ENCODE results near the gene SAMHD1.
"Not testable (repeated sequence)": the region's sequence is repeated elsewhere in the genome, so short reads cannot be mapped to it uniquely, and the experiment has no call there.

Gene SAMHD1

GRCh38 chr20:36924167-36925045, 27.1 kb downstream of the SAMHD1 start:
- in situ Hi-C loops (cut with MboI; ENCODE audit: low pct_unique_long_range_greater_than_20kb, low sequenced_read_pairs) = no loop called here

GRCh38 chr20:36920334-36920730, 31.2 kb downstream of the SAMHD1 start:
- no peak for DNase-seq
- in situ Hi-C loops (cut with MboI; ENCODE audit: low pct_unique_long_range_greater_than_20kb, low sequenced_read_pairs) = no loop called here

More at GRCh38 chr20:36924167-36925045, 27.1 kb downstream of the SAMHD1 start:
- DNase-seq = no peak

- DNase-seq = peak; percentile 57
- in situ Hi-C loops (cut with MboI; ENCODE audit: low pct_unique_long_range_greater_than_20kb, low sequenced_read_pairs) = no loop called here
Measured at GRCh38 chr20:36919715-36920333, 31.7 kb downstream of the SAMHD1 start.

- no peak for DNase-seq
- in situ Hi-C loops (cut with MboI; ENCODE audit: low pct_unique_long_range_greater_than_20kb, low sequenced_read_pairs) = no loop called here
Measured at GRCh38 chr20:36917943-36918342, 33.6 kb downstream of the SAMHD1 start.

GRCh38 chr20:36917240-36917639, 34.3 kb downstream of the SAMHD1 start:
- in situ Hi-C loops (cut with MboI; ENCODE audit: low pct_unique_long_range_greater_than_20kb, low sequenced_read_pairs) = no loop called here

GRCh38 chr20:36916199-36916598, 35.3 kb downstream of the SAMHD1 start:
- no peak for DNase-seq
- in situ Hi-C loops (cut with MboI; ENCODE audit: low pct_unique_long_range_greater_than_20kb, low sequenced_read_pairs) = no loop called here

More at GRCh38 chr20:36917240-36917639, 34.3 kb downstream of the SAMHD1 start:
- DNase-seq = no peak

- DNase-seq = no peak
- in situ Hi-C loops (cut with MboI; ENCODE audit: low pct_unique_long_range_greater_than_20kb, low sequenced_read_pairs) = no loop called here
Measured at GRCh38 chr20:36908603-36909002, 42.9 kb downstream of the SAMHD1 start.

- in situ Hi-C loops (cut with MboI; ENCODE audit: low pct_unique_long_range_greater_than_20kb, low sequenced_read_pairs); DNase-seq: not testable (repeated sequence)
Measured at GRCh38 chr20:36906086-36906485, 45.4 kb downstream of the SAMHD1 start.

GRCh38 chr20:36905566-36905965, 45.9 kb downstream of the SAMHD1 start:
- DNase-seq; in situ Hi-C loops (cut with MboI; ENCODE audit: low pct_unique_long_range_greater_than_20kb, low sequenced_read_pairs): not testable (repeated sequence)

GRCh38 chr20:36904690-36905089, 46.8 kb downstream of the SAMHD1 start:
- DNase-seq = no peak
- in situ Hi-C loops (cut with MboI; ENCODE audit: low pct_unique_long_range_greater_than_20kb, low sequenced_read_pairs) = no loop called here

GRCh38 chr20:36895036-36895435, 56.5 kb downstream of the SAMHD1 start:
- DNase-seq = no peak
- in situ Hi-C loops (cut with MboI; ENCODE audit: low pct_unique_long_range_greater_than_20kb, low sequenced_read_pairs) = no loop called here

GRCh38 chr20:36893801-36894200, 57.7 kb downstream of the SAMHD1 start:
- no peak for DNase-seq
- in situ Hi-C loops (cut with MboI; ENCODE audit: low pct_unique_long_range_greater_than_20kb, low sequenced_read_pairs) = no loop called here

- DNase-seq = no peak
- in situ Hi-C loops (cut with MboI; ENCODE audit: low pct_unique_long_range_greater_than_20kb, low sequenced_read_pairs) = no loop called here
Measured at GRCh38 chr20:36891211-36891610, 60.3 kb downstream of the SAMHD1 start.

GRCh38 chr20:36890586-36890985, 60.9 kb downstream of the SAMHD1 start:
- in situ Hi-C loops (cut with MboI; ENCODE audit: low pct_unique_long_range_greater_than_20kb, low sequenced_read_pairs) = no loop called here
- no peak for DNase-seq

GRCh38 chr20:36888880-36889516, 62.5 kb downstream of the SAMHD1 start:
- in situ Hi-C loops (cut with MboI; ENCODE audit: low pct_unique_long_range_greater_than_20kb, low sequenced_read_pairs) = no loop called here
- no peak for DNase-seq

GRCh38 chr20:36887752-36888090, 63.8 kb downstream of the SAMHD1 start:
- DNase-seq = no peak
- in situ Hi-C loops (cut with MboI; ENCODE audit: low pct_unique_long_range_greater_than_20kb, low sequenced_read_pairs) = no loop called here

GRCh38 chr20:36886859-36887751, 64.4 kb downstream of the SAMHD1 start:
- in situ Hi-C loops (cut with MboI; ENCODE audit: low pct_unique_long_range_greater_than_20kb, low sequenced_read_pairs) = no loop called here
- peak; percentile 90 for DNase-seq

GRCh38 chr20:36885356-36885755, 66.2 kb downstream of the SAMHD1 start:
- no peak for DNase-seq
- in situ Hi-C loops (cut with MboI; ENCODE audit: low pct_unique_long_range_greater_than_20kb, low sequenced_read_pairs) = no loop called here

GRCh38 chr20:36883977-36884535, 67.5 kb downstream of the SAMHD1 start:
- DNase-seq = no peak
- in situ Hi-C loops (cut with MboI; ENCODE audit: low pct_unique_long_range_greater_than_20kb, low sequenced_read_pairs) = no loop called here
